Right hindlimb (tissue), 1 donor: Measurements from ENCODE around the gene STK32B.
"Not testable (repeated sequence)": the region's sequence is repeated elsewhere in the genome, so short reads cannot be mapped to it uniquely, and the experiment has no call there.

Experiments
- DNase-seq: peaks from one replicate; pipeline ENCODE4 v3.0.0-alpha.2; 2018

STK32B gene

GRCh38 chr4:5051278-5052203 lies at the start of gene STK32B:
Gene STK32B (plus strand): TSS chr4:5051480.
- DNase-seq: peak; percentile 83

- not testable (repeated sequence) for DNase-seq
Measured at GRCh38 chr4:5001641-5002040, 49.6 kb upstream of the STK32B start.

- DNase-seq: no peak
Measured at GRCh38 chr4:5003372-5003857, 47.9 kb upstream of the STK32B start.

- DNase-seq: no peak
Measured at GRCh38 chr4:5003918-5004317, 47.4 kb upstream of the STK32B start.

- DNase-seq: no peak
Measured at GRCh38 chr4:5004496-5004895, 46.8 kb upstream of the STK32B start.

GRCh38 chr4:5006932-5007331 lies 44.3 kb upstream of the STK32B start:
- not testable (repeated sequence) for DNase-seq

- DNase-seq: no peak
Measured at GRCh38 chr4:5009796-5010195, 41.5 kb upstream of the STK32B start.

GRCh38 chr4:5010984-5011383 lies 40.3 kb upstream of the STK32B start:
- DNase-seq: no peak

- no peak for DNase-seq
Measured at GRCh38 chr4:5012244-5012898, 38.9 kb upstream of the STK32B start.

GRCh38 chr4:5012958-5013357 lies 38.3 kb upstream of the STK32B start:
- no peak for DNase-seq

- no peak for DNase-seq
Measured at GRCh38 chr4:5014007-5014682, 37.1 kb upstream of the STK32B start.

GRCh38 chr4:5018096-5018495 lies 33.2 kb upstream of the STK32B start:
- DNase-seq: no peak

GRCh38 chr4:5018603-5019002 lies 32.7 kb upstream of the STK32B start:
- no peak for DNase-seq

- DNase-seq: peak; percentile 55
Measured at GRCh38 chr4:5019274-5019673, 32.0 kb upstream of the STK32B start, which contains the start of gene CYTL1. Gene CYTL1 (minus strand): TSS chr4:5019458. CDS start chr4:5019445, 13 bp downstream.

- no peak for DNase-seq
Measured at GRCh38 chr4:5019796-5020195, 31.5 kb upstream of the STK32B start.

GRCh38 chr4:5020341-5020740 lies 30.9 kb upstream of the STK32B start:
- no peak for DNase-seq

GRCh38 chr4:5021546-5021945 lies 29.7 kb upstream of the STK32B start:
- no peak for DNase-seq

GRCh38 chr4:5024673-5025072 lies 26.6 kb upstream of the STK32B start:
- no peak for DNase-seq

GRCh38 chr4:5026371-5026770 lies 24.9 kb upstream of the STK32B start:
- no peak for DNase-seq

- DNase-seq: no peak
Measured at GRCh38 chr4:5027346-5027745, 23.9 kb upstream of the STK32B start.

GRCh38 chr4:5028480-5028879 lies 22.8 kb upstream of the STK32B start:
- no peak for DNase-seq

GRCh38 chr4:5029447-5029846 lies 21.8 kb upstream of the STK32B start:
- no peak for DNase-seq

GRCh38 chr4:5030221-5030620 lies 21.1 kb upstream of the STK32B start:
- no peak for DNase-seq
